Measurements from ENCODE around the gene DLX1.

- TF ChIP-seq POLR2A (IDR thresholded peaks at IDR 0.05; ENCODE audit: low read length) (no peak), GATA1 (IDR thresholded peaks at IDR 0.05; ENCODE audit: low read depth, low read length) (no peak)
These were observed 2.5 kb downstream of the DLX1 start for GRCh38 chr2:172087780-172088244.

All from erythroblast (primary cell).